CD4-positive, alpha-beta T cell treated with Interleukin-17A for 4 hours (primary cell): Measurements from ENCODE around the gene GLOD5.

Experiments used
- DNase-seq: peaks from one replicate; pipeline ENCODE4 v3.0.0-alpha.2; 2020; ENCODE audit warnings: mixed read lengths

GLOD5 gene

GRCh38 chrX:48754238-48754637 lies 7.3 kb upstream of the GLOD5 start:
- no peak for DNase-seq

- DNase-seq: no peak
These were observed 7.7 kb downstream of the GLOD5 start for GRCh38 chrX:48769230-48769629.

- no peak for DNase-seq
These were observed 8.7 kb downstream of the GLOD5 start for GRCh38 chrX:48770296-48770695.

GRCh38 chrX:48772602-48773001 lies 11.1 kb downstream of the GLOD5 start:
- no peak for DNase-seq

- no peak for DNase-seq
These were observed 15.4 kb downstream of the GLOD5 start for GRCh38 chrX:48776818-48777439.

GRCh38 chrX:48779399-48779798 lies 17.9 kb downstream of the GLOD5 start:
- DNase-seq: no peak

GRCh38 chrX:48781705-48782104 lies 20.2 kb downstream of the GLOD5 start:
- no peak for DNase-seq

GRCh38 chrX:48782216-48782615 lies 20.7 kb downstream of the GLOD5 start:
- no peak for DNase-seq

- DNase-seq: no peak
These were observed 21.2 kb downstream of the GLOD5 start for GRCh38 chrX:48782795-48783194.

GRCh38 chrX:48784726-48785125 lies 23.2 kb downstream of the GLOD5 start:
- DNase-seq: no peak

GRCh38 chrX:48785186-48785539 lies 23.6 kb downstream of the GLOD5 start:
- DNase-seq: no peak

- no peak for DNase-seq
These were observed 24.1 kb downstream of the GLOD5 start for GRCh38 chrX:48785540-48786214.

GRCh38 chrX:48786341-48786800 lies 24.8 kb downstream of the GLOD5 start, which contains the start of gene GATA1:
TSS of gene GATA1 (plus strand) at chrX:48786590. CDS start at chrX:48791110, 4,520 bp downstream.
- DNase-seq: no peak

GRCh38 chrX:48786825-48787504 lies 25.4 kb downstream of the GLOD5 start:
- DNase-seq: no peak

GRCh38 chrX:48787505-48788443 lies 26.2 kb downstream of the GLOD5 start:
- DNase-seq: no peak

- DNase-seq: no peak
These were observed 28.0 kb downstream of the GLOD5 start for GRCh38 chrX:48789366-48790220.

GRCh38 chrX:48790477-48790876 lies 28.9 kb downstream of the GLOD5 start:
- DNase-seq: no peak

GRCh38 chrX:48791063-48791820 lies 29.7 kb downstream of the GLOD5 start:
- no peak for DNase-seq

- no peak for DNase-seq
These were observed 30.7 kb downstream of the GLOD5 start for GRCh38 chrX:48792219-48792618.

GRCh38 chrX:48793935-48794334 lies 32.4 kb downstream of the GLOD5 start:
- no peak for DNase-seq

GRCh38 chrX:48794340-48794910 lies 32.9 kb downstream of the GLOD5 start:
- DNase-seq: no peak
